K562 (cell line): ENCODE results near the gene TTC31. TPM values are rescaled to one million over a fixed set of nuclear protein-coding genes. Genes with fewer than 3 reads are reported as not detected.

Experiments used
- ARID1B ChIP-seq: fragments of 450-650 bp; IDR thresholded peaks from 2 replicates; pipeline ENCODE4 v1.6.1; 2016; ENCODE audit warnings: antibody characterized with exemption, mild to moderate bottlenecking, inconsistent platforms
- ARNT ChIP-seq, 2 experiments: fragments of 450-650 bp; IDR thresholded peaks; 2 replicates each; pipeline ENCODE4 v1.6.1; 2016; ENCODE audit warnings: mild to moderate bottlenecking in 1 of 2
- BDP1 ChIP-seq: IDR thresholded peaks from 3 replicates; pipeline ENCODE4 v1.6.1; 2011; ENCODE audit not compliant: insufficient read length, insufficient read depth
- CREB1 ChIP-seq, 2 experiments: sonication (generic) in 1 of 2; formaldehyde crosslinking in 1 of 2; IDR thresholded peaks; 2 replicates each; pipeline versions ENCODE4 v1.6.1 to v1.8.0; 2012 to 2022; ENCODE audit warnings: inconsistent platforms in 1 of 2, mild to moderate bottlenecking in 1 of 2, missing genetic modification reagents in 1 of 2, moderate library complexity in 1 of 2
- ELF1 ChIP-seq: fragments of 200-800 bp; sonication (Bioruptor generic); IDR thresholded peaks from 2 replicates; pipeline ENCODE4 v1.6.1; 2016; ENCODE audit warnings: missing genetic modification characterization, missing compliant biosample characterization
- FIP1L1 ChIP-seq: fragments of 200-400 bp; formaldehyde crosslinking; IDR thresholded peaks from 2 replicates; pipeline ENCODE4 v1.6.1; 2018; ENCODE audit warnings: mild to moderate bottlenecking, low read depth, low read length; ENCODE audit not compliant: poor library complexity, severe bottlenecking
- FOXO4 ChIP-seq: fragments of 450-650 bp; formaldehyde crosslinking; IDR thresholded peaks from 2 replicates; pipeline ENCODE4 v1.4.0; 2020; ENCODE audit warnings: mild to moderate bottlenecking, moderate library complexity
- FOXP1 ChIP-seq: sonication (generic); formaldehyde crosslinking; IDR thresholded peaks from 2 replicates; pipeline ENCODE4 v1.8.0; 2022; ENCODE audit warnings: mild to moderate bottlenecking, missing genetic modification reagents
- HMGN3 ChIP-seq: IDR thresholded peaks from 2 replicates; pipeline ENCODE4 v1.6.1; 2011; ENCODE audit warnings: borderline replicate concordance, low read depth, mild to moderate bottlenecking, mixed read lengths, low read length; ENCODE audit not compliant: insufficient read length; ENCODE audit errors: extremely low read depth
- KDM1A ChIP-seq, 2 experiments: fragments of 450-650 bp; IDR thresholded peaks; 2 replicates each; pipeline ENCODE4 v1.6.1; 2016; ENCODE audit warnings: mild to moderate bottlenecking in 2 of 2
- MBD1 ChIP-seq: fragments of 250-450 bp; sonication (Bioruptor Pico); IDR thresholded peaks from 2 replicates; pipeline ENCODE4 v1.8.0; 2022; ENCODE audit warnings: inconsistent platforms
- MCM7 ChIP-seq, 2 experiments: fragments of 450-650 bp; IDR thresholded peaks; 2 replicates each; pipeline ENCODE4 v1.6.1; 2016 to 2018
- NR4A1 ChIP-seq, 2 experiments: fragments of 250-450 bp in 1 of 2; fragments of 450-650 bp in 1 of 2; sonication (Bioruptor Pico) in 1 of 2; IDR thresholded peaks; 2 replicates each; pipeline versions ENCODE4 v1.4.0 to v1.6.1; 2016 to 2020; ENCODE audit warnings: mild to moderate bottlenecking in 2 of 2, missing compliant biosample characterization in 1 of 2, missing genetic modification characterization in 1 of 2, moderate library complexity in 1 of 2
- POLR2AphosphoS5 ChIP-seq: IDR thresholded peaks from 2 replicates; pipeline ENCODE4 v1.6.1; 2011; ENCODE audit warnings: mild to moderate bottlenecking, low read depth, low read length, moderate library complexity; ENCODE audit not compliant: control insufficient read depth, insufficient read depth
- YBX1 ChIP-seq: fragments of 450-650 bp; IDR thresholded peaks from 2 replicates; pipeline ENCODE4 v1.7.1; 2016; ENCODE audit warnings: mild to moderate bottlenecking
- ZKSCAN3 ChIP-seq: fragments of 250-450 bp; sonication (Bioruptor Pico); IDR thresholded peaks from 2 replicates; pipeline ENCODE4 v1.4.0; 2020
- ZNF324 ChIP-seq: fragments of 250-450 bp; sonication (Bioruptor Pico); IDR thresholded peaks from 2 replicates; pipeline ENCODE4 v1.4.0; 2020; ENCODE audit warnings: mild to moderate bottlenecking
- polyA plus RNA-seq, 8 experiments: library from polyadenylated mRNA; depleted of rRNA in 4 of 8; stranded (reverse) in 5 of 8; unstranded in 3 of 8; fragments of >200 nt; fragmentation: Nextera tagmentation in 2 of 8; fragmentation: Illumina TruSeq in 1 of 8; extraction: Ambion mirVana in 2 of 8; extraction: Trizol in 1 of 8; gene quantifications; 2 replicates each; pipeline versions ENCODE4 v1.2.1 to v1.2.3, GENCODE V29; 2011 to 2014; ENCODE audit warnings: inconsistent platforms in 1 of 8, missing spikeins in 1 of 8
- total RNA-seq, 7 experiments: library from RNA; depleted of rRNA in 6 of 7; stranded (reverse); fragments of >200 nt in 6 of 7; fragmentation: Illumina TruSeq in 2 of 7; extraction: Trizol in 2 of 7; gene quantifications; 2 replicates each; pipeline versions ENCODE4 v1.2.1 to v1.2.3, GENCODE V29; 2011 to 2021; ENCODE audit warnings: low replicate concordance in 1 of 7
- TF ChIP-seq, protein P1 (sequence below), 2 experiments: fragments of 450-650 bp in 1 of 2; sonication (generic) in 1 of 2; formaldehyde crosslinking in 1 of 2; IDR thresholded peaks in 1 of 2; conservative IDR thresholded peaks in 1 of 2; 2 replicates each; pipeline versions ENCODE4 v1.6.1 to v1.8.1; 2016 to 2023; ENCODE audit warnings: mild to moderate bottlenecking in 2 of 2, moderate library complexity in 2 of 2, inconsistent platforms in 1 of 2, missing genetic modification reagents in 1 of 2
- TF ChIP-seq, protein P2 (sequence below), 2 experiments: fragments of 200-800 bp in 1 of 2; sonication (Bioruptor generic) in 1 of 2; sonication (generic) in 1 of 2; formaldehyde crosslinking in 1 of 2; IDR thresholded peaks in 1 of 2; conservative IDR thresholded peaks in 1 of 2; 2 replicates each; pipeline versions ENCODE4 v1.5.0 to v1.6.1; 2016 to 2020; ENCODE audit warnings: missing compliant biosample characterization in 1 of 2, missing genetic modification characterization in 1 of 2, missing genetic modification reagents in 1 of 2

The TTC31 gene
- total and polyA plus RNA-seq, 9 of the 15 experiments (the other 6 are each of a cell fraction or from before 2014, with no cell fraction given): 4.7 to 30.5 (median 15.9) TPM

DNA sequence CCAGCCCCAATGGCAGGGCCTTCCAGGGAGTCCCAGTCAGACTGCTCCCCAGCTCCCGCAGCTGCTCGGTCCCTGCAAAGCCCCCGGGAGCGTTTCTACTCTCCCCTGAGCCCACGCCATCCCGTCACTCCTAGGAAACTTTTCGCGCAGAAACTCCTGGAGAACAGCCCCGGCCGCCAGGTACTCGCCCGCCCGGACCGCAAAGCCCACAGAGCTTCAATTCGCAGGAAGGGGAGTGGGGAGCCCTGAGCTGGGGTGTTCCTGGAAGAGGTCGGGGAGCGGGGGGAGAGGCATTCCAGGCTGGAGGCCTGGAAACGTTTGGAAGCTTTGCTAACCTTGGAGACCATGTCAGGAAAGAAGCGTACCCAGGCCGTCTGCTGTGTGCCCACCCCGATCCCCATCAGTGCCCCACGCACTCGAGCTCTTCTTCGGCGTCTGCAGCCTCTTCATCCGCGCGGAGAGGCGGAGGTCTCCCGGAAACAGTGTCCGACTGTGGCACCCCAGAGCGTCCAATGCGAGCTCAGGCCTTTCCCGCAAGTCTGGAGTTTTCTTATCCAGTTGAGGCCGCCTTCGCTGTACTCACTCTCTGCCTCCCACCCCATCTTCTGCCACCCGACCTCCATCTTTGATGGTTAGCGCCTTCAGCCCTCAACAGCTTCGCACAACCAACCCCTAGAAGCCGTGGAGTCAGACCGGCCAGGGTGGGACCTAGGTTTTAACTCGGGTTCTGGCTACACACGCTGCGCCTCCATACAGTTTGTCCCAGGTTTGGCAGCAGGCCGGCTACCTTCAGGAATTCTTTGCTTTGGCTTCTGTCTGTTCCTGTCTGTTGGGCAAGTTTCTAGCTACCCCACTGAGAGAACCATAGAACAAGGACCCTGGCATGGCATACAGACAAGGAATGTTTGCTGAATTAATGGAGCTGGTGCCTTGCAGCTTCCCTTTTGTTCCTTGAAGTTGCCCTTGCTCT is 20.9 kb downstream of the TTC31 start (continued):
- TF ChIP-seq FOXO4 (CRISPR knock-in tag) (0 out of 2 replicates have a peak, but pooled peaks have one; percentile 5), HMGN3 (peak; percentile 27), ELF1 (tag) (0 out of 2 replicates have a peak, but pooled peaks have one; percentile 11), ZKSCAN3 (no peak), BDP1 (no peak), KDM1A (IDR thresholded peaks at IDR 0.05) (0 out of 4 replicates have a peak, but pooled peaks of 1 of the 2 experiments have one; percentile 7), MBD1 (CRISPR knock-in tag) (no peak), ARNT (IDR thresholded peaks at IDR 0.05) (0 out of 4 replicates have a peak, but pooled peaks of 1 of the 2 experiments have one; percentile 14), MCM7 (IDR thresholded peaks at IDR 0.05) (no peak), ZNF324 (CRISPR knock-in tag) (0 out of 2 replicates have a peak, but pooled peaks have one; percentile 37), POLR2AphosphoS5 (peak; percentile 35; the same call in 1 of the 2 replicates), ARID1B (0 out of 2 replicates have a peak, but pooled peaks have one; percentile 5), CREB1 (IDR thresholded peaks at IDR 0.05) (no peak), CREB1 (CRISPR knock-in tag; IDR thresholded peaks at IDR 0.05) (peak; percentile 9; the same call in 1 of the 2 replicates), YBX1 (no peak), NR4A1 (CRISPR knock-in tag; IDR thresholded peaks at IDR 0.05) (no peak), NR4A1 (tag; IDR thresholded peaks at IDR 0.05) (0 out of 2 replicates have a peak, but pooled peaks have one; percentile 46), FOXP1 (CRISPR knock-in tag) (no peak), FIP1L1 (no peak)
- TF ChIP-seq, protein P1, sequence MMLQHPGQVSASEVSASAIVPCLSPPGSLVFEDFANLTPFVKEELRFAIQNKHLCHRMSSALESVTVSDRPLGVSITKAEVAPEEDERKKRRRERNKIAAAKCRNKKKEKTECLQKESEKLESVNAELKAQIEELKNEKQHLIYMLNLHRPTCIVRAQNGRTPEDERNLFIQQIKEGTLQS (IDR thresholded peaks at IDR 0.05): peak; percentile 46; the same call in 1 of the 2 replicates
- TF ChIP-seq, protein P1 (CRISPR knock-in tag; conservative IDR thresholded peaks at IDR 0.05): peak; percentile 39; the same call in 1 of the 2 replicates
- TF ChIP-seq, protein P2, sequence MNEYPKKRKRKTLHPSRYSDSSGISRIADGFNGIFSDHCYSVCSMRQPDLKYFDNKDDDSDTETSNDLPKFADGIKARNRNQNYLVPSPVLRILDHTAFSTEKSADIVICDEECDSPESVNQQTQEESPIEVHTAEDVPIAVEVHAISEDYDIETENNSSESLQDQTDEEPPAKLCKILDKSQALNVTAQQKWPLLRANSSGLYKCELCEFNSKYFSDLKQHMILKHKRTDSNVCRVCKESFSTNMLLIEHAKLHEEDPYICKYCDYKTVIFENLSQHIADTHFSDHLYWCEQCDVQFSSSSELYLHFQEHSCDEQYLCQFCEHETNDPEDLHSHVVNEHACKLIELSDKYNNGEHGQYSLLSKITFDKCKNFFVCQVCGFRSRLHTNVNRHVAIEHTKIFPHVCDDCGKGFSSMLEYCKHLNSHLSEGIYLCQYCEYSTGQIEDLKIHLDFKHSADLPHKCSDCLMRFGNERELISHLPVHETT (CRISPR knock-in tag; conservative IDR thresholded peaks at IDR 0.05 in 1 of 2, IDR thresholded peaks at IDR 0.05 in 1 of 2): peak in 1 of 2 experiments; percentile 3; a peak in 1 of 4 replicates
